Activated CD8-positive, alpha-beta T cell treated with anti-CD3 and anti-CD28 coated beads for 36 hours (primary cell): ENCODE measurements around the gene LAPTM5. TPM values are rescaled to one million over a fixed set of nuclear protein-coding genes. Genes with fewer than 3 reads are reported as not detected.

Experiments
- ATAC-seq: fragments of 200-7000 bp; cut with Tn5 transposase; one replicate; pipeline ENCODE4 v1.10.0; 2021; ENCODE audit warnings: mild to moderate bottlenecking, moderate library complexity
- CTCF ChIA-PET: fragments of 350-600 bp; sonication (Branson Sonifier 250); formaldehyde crosslinking; loops from one replicate; lab custom pipeline; 2021; ENCODE audit warnings: antibody characterized with exemption; lab: Charles Lee
- POLR2A ChIA-PET: fragments of 350-600 bp; sonication (Branson Sonifier 250); formaldehyde crosslinking; loops from one replicate; lab custom pipeline; 2021; ENCODE audit warnings: antibody characterized with exemption; lab: Charles Lee
- DNase-seq: peaks from one replicate; pipeline ENCODE4 v3.0.0-alpha.2; 2020
- H3K27ac Mint-ChIP-seq: one replicate; pipeline ENCODE4 v1.8.0; 2021; ENCODE audit warnings: mild to moderate bottlenecking, mixed read lengths
- H3K27me3 Mint-ChIP-seq: one replicate; pipeline ENCODE4 v1.8.0; 2021; ENCODE audit warnings: mixed read lengths
- H3K36me3 Mint-ChIP-seq: one replicate; pipeline ENCODE4 v1.8.0; 2021; ENCODE audit warnings: low read depth, mixed read lengths
- H3K4me1 Mint-ChIP-seq: one replicate; pipeline ENCODE4 v1.8.0; 2021; ENCODE audit warnings: low read depth, mixed read lengths
- H3K4me3 Mint-ChIP-seq: one replicate; pipeline ENCODE4 v1.8.0; 2021; ENCODE audit warnings: mild to moderate bottlenecking, moderate library complexity, mixed read lengths
- H3K9me3 Mint-ChIP-seq: one replicate; pipeline ENCODE4 v1.8.0; 2021; ENCODE audit warnings: mixed read lengths
- CTCF ChIP-seq: fragments of 200-600 bp; IDR thresholded peaks from one replicate; pipeline ENCODE4 v1.8.0; 2022; ENCODE audit warnings: antibody characterized with exemption, mild to moderate bottlenecking
- intact Hi-C: fragments of 100-400 bp; cut with micrococcal nuclease; formaldehyde crosslinking; loops from one replicate; pipeline ENCODE4 v1.10.0; 2022
- total RNA-seq, 2 experiments: library from RNA; stranded (reverse); gene quantifications; one replicate each; pipeline ENCODE4 v1.2.3, GENCODE V29; 2021

Gene LAPTM5
- total RNA-seq, 2 experiments from 2014 or later, result 229 to 237 TPM

GRCh38 chr1:30804352-30804751 lies 46.8 kb upstream of the LAPTM5 start:
- Mint-ChIP-seq H3K4me3 (no peak overlapping the region), H3K9me3 (no peaks in the 10 kb centered on the region), H3K27ac (no peak overlapping the region), H3K4me1 (no peaks in the 10 kb centered on the region), H3K27me3 (peaks cover 33% of the 10 kb centered on the region), H3K36me3 (no peaks in the 10 kb centered on the region)
- POLR2A ChIA-PET, result interaction anchor here (1.1 to 1.4 kb wide), 2 partner anchors 16 to 107 kb away, joined by 3 read pairs; no protein-coding TSS in a partner anchor
- TF ChIP-seq CTCF, result no peak
- DNase-seq (no peak), ATAC-seq (no peak)
- CTCF ChIA-PET, result interaction anchor here (0.8 to 10.6 kb wide), 8 partner anchors 11 to 127 kb away, joined by 3 to 216 read pairs (median 18); partner anchors contain the start of gene SDC3
- intact Hi-C loops, result no loop called here

GRCh38 chr1:30803562-30803961 lies 46.0 kb upstream of the LAPTM5 start:
- intact Hi-C loops, result no loop called here
- POLR2A ChIA-PET, result interaction anchor here (1.0 to 1.4 kb wide), 2 partner anchors 71 to 107 kb away, joined by 3 read pairs; no protein-coding TSS in a partner anchor
- CTCF ChIA-PET, result interaction anchor here (0.8 to 10.6 kb wide), 10 partner anchors 15 to 128 kb away, joined by 3 to 216 read pairs (median 18); partner anchors contain the start of gene SDC3
- TF ChIP-seq CTCF, result no peak
- Mint-ChIP-seq H3K27ac (no peak overlapping the region), H3K9me3 (no peaks in the 10 kb centered on the region), H3K27me3 (peaks cover 33% of the 10 kb centered on the region), H3K4me3 (no peak overlapping the region), H3K4me1 (no peaks in the 10 kb centered on the region), H3K36me3 (no peaks in the 10 kb centered on the region)
- DNase-seq (no peak), ATAC-seq (no peak)

DNA sequence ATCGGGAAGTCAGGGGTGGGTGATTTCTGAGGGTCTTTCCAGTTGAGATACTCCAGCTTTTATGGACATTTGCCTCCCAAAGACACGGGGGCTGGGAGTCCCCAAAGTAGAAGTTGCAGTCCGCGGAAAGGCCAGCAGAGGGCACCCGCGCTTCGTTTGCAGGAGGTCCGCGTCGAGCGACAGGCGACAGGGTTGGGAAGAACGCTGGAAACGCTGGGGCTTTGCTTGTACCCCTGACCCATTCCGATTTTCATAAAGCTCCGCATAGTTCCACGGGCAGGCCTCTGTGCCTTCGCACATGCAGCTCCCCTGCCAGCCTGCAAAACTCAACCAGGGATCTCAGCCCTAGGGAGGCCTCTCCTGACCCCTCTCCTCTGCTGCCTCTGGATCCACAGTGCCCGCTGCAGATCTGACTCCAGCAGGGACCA lies 44.2 kb upstream of the LAPTM5 start:
- peaks cover 2% of the 10 kb centered on the region for H3K4me1 Mint-ChIP-seq
- peak; percentile 89 for DNase-seq
- POLR2A ChIA-PET, result interaction anchor here (0.9 to 1.6 kb wide), 4 partner anchors 9 to 127 kb away, joined by 3 to 5 read pairs (median 3); no protein-coding TSS in a partner anchor
- H3K27me3 Mint-ChIP-seq, result peaks cover 25% of the 10 kb centered on the region
- TF ChIP-seq CTCF, result peak; percentile 97
- H3K4me3 Mint-ChIP-seq, result no peak overlapping the region
- ATAC-seq, result peak; percentile 83
- no peaks in the 10 kb centered on the region for H3K36me3 Mint-ChIP-seq
- no peak overlapping the region for H3K27ac Mint-ChIP-seq
- CTCF ChIA-PET, result interaction anchor here (0.6 to 10.6 kb wide), 51 partner anchors 9 to 620 kb away, joined by 3 to 216 read pairs (median 4); partner anchors contain the start of genes LAPTM5 and SDC3
- no peaks in the 10 kb centered on the region for H3K9me3 Mint-ChIP-seq
- intact Hi-C loops, result loop anchor here (1.0 kb wide), 1 partner anchor 110 kb away; no protein-coding TSS in a partner anchor

DNA sequence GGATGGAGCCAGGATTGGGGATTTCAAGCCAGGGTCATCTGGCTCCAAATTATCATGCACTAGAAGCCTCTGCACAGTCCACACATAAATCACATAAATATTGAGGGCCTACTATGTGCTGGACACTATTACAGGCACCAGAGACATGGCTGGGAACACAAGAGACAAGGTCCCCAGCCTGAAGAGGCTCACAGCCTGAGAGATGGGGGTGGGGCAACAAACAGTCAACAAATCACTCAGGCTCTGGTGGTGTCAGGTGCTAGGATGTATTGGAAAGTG lies 41.6 kb upstream of the LAPTM5 start:
- CTCF ChIA-PET, result interaction anchor here (5.6 kb wide), 1 partner anchor 14 kb away, joined by 80 read pairs; no protein-coding TSS in a partner anchor
- DNase-seq, result no peak
- Mint-ChIP-seq H3K9me3 (no peaks in the 10 kb centered on the region), H3K27ac (no peak overlapping the region), H3K27me3 (peaks cover 4% of the 10 kb centered on the region), H3K4me3 (no peak overlapping the region), H3K4me1 (peaks cover 2% of the 10 kb centered on the region), H3K36me3 (no peaks in the 10 kb centered on the region)
- POLR2A ChIA-PET, result no interaction called here
- intact Hi-C loops, result no loop called here
- no peak for TF ChIP-seq CTCF
- ATAC-seq, result no peak
